HEK293 (cell line): ENCODE results near the gene KCNK1.

Source experiments
- ATF2 ChIP-seq: fragments of 450-650 bp; formaldehyde crosslinking; IDR thresholded peaks from 2 replicates; pipeline ENCODE4 v1.5.1; 2016; ENCODE audit warnings: missing biosample characterization, missing genetic modification characterization, low read depth
- CTCF ChIP-seq: fragments of 450-650 bp; formaldehyde crosslinking; IDR thresholded peaks from 2 replicates; pipeline ENCODE4 v1.5.1; 2016; ENCODE audit warnings: missing biosample characterization, missing genetic modification characterization
- SP3 ChIP-seq: fragments of 450-650 bp; formaldehyde crosslinking; IDR thresholded peaks from 2 replicates; pipeline ENCODE4 v1.5.1; 2016; ENCODE audit warnings: missing biosample characterization, missing genetic modification characterization
- ZBTB20 ChIP-seq: fragments of 450-650 bp; formaldehyde crosslinking; IDR thresholded peaks from 2 replicates; pipeline ENCODE4 v1.5.1; 2016; ENCODE audit warnings: missing biosample characterization, missing genetic modification characterization
- ZNF148 ChIP-seq: fragments of 450-650 bp; formaldehyde crosslinking; IDR thresholded peaks from 2 replicates; pipeline ENCODE4 v1.5.0; 2017; ENCODE audit warnings: missing biosample characterization, missing genetic modification characterization, borderline replicate concordance
- ZNF549 ChIP-seq: fragments of 450-650 bp; IDR thresholded peaks from 2 replicates; pipeline ENCODE4 v1.5.1; 2018; ENCODE audit warnings: missing biosample characterization, missing genetic modification characterization, mild to moderate bottlenecking, inconsistent platforms, moderate library complexity
- ZNF747 ChIP-seq: fragments of 450-650 bp; formaldehyde crosslinking; IDR thresholded peaks from 2 replicates; pipeline ENCODE4 v1.5.1; 2016; ENCODE audit warnings: missing biosample characterization, missing genetic modification characterization

GRCh38 chr1:233627823-233628222, 13.9 kb downstream of the KCNK1 start:
- TF ChIP-seq ATF2 (tag by site-specific recombination) (no peak), ZNF148 (no peak), ZBTB20 (tag by site-specific recombination) (no peak), CTCF (tag by site-specific recombination) (no peak), ZNF747 (tag by site-specific recombination) (no peak), ZNF549 (no peak), SP3 (no peak)
